ENCODE results near the gene DCAF10.
A peak's percentile ranks its signal among the peaks of the same experiment; 100 is the strongest.
"Not testable (repeated sequence)": the region's sequence is repeated elsewhere in the genome, so short reads cannot be mapped to it uniquely, and the experiment has no call there.

DCAF10 gene

GRCh38 chr9:37800631-37801286, at the start of gene DCAF10:
DCAF10 (plus strand) TSS chr9:37800797; CDS start chr9:37800867, 70 bp downstream.
- peak; percentile 62 for DNase-seq (ENCODE audit: low read depth)

- no peak for DNase-seq (ENCODE audit: low read depth)
These were observed 49.4 kb upstream of the DCAF10 start for GRCh38 chr9:37751186-37751585.

- DNase-seq (ENCODE audit: low read depth): not testable (repeated sequence)
These were observed 48.9 kb upstream of the DCAF10 start for GRCh38 chr9:37751704-37752103.

- DNase-seq (ENCODE audit: low read depth): not testable (repeated sequence)
These were observed 48.5 kb upstream of the DCAF10 start for GRCh38 chr9:37752112-37752511.

GRCh38 chr9:37752642-37753488, 47.7 kb upstream of the DCAF10 start:
- DNase-seq (ENCODE audit: low read depth): no peak

GRCh38 chr9:37753489-37754190, 47.0 kb upstream of the DCAF10 start, which contains the start of gene TRMT10B:
TRMT10B (plus strand) TSS chr9:37753805; CDS start chr9:37761932, 8,127 bp downstream.
- peak; percentile 28 for DNase-seq (ENCODE audit: low read depth)

GRCh38 chr9:37758747-37759146, 41.9 kb upstream of the DCAF10 start:
- no peak for DNase-seq (ENCODE audit: low read depth)

GRCh38 chr9:37760416-37761161, 40.0 kb upstream of the DCAF10 start:
- DNase-seq (ENCODE audit: low read depth): no peak

- DNase-seq (ENCODE audit: low read depth): no peak
These were observed 39.1 kb upstream of the DCAF10 start for GRCh38 chr9:37761511-37761910.

- DNase-seq (ENCODE audit: low read depth): not testable (repeated sequence)
These were observed 35.3 kb upstream of the DCAF10 start for GRCh38 chr9:37765263-37765662.

GRCh38 chr9:37769306-37769705, 31.3 kb upstream of the DCAF10 start:
- DNase-seq (ENCODE audit: low read depth): no peak

- DNase-seq (ENCODE audit: low read depth): no peak
These were observed 30.6 kb upstream of the DCAF10 start for GRCh38 chr9:37769995-37770394.

- no peak for DNase-seq (ENCODE audit: low read depth)
These were observed 25.2 kb upstream of the DCAF10 start for GRCh38 chr9:37775216-37775919.

- no peak for DNase-seq (ENCODE audit: low read depth)
These were observed 24.3 kb upstream of the DCAF10 start for GRCh38 chr9:37776328-37776727.

- DNase-seq (ENCODE audit: low read depth): no peak
These were observed 22.1 kb upstream of the DCAF10 start for GRCh38 chr9:37778534-37778933.

GRCh38 chr9:37784291-37784615, 16.3 kb upstream of the DCAF10 start:
- no peak for DNase-seq (ENCODE audit: low read depth)

- DNase-seq (ENCODE audit: low read depth): peak; percentile 84
These were observed 15.7 kb upstream of the DCAF10 start, which contains the start of gene EXOSC3 for GRCh38 chr9:37784616-37785483. EXOSC3 (minus strand) TSS chr9:37785064; CDS start chr9:37785044, 20 bp downstream.

GRCh38 chr9:37787059-37787458, 13.5 kb upstream of the DCAF10 start:
- no peak for DNase-seq (ENCODE audit: low read depth)

GRCh38 chr9:37788332-37788731, 12.3 kb upstream of the DCAF10 start:
- no peak for DNase-seq (ENCODE audit: low read depth)

- no peak for DNase-seq (ENCODE audit: low read depth)
These were observed 10.5 kb upstream of the DCAF10 start for GRCh38 chr9:37790096-37790495.
